Loucy (cell line): ENCODE results near the gene SHROOM3.

Experiments used
- H2AFZ ChIP-seq: fragments of 200-600 bp; sonication (generic); 2 replicates; pipeline ENCODE4 v1.6.0; 2016; ENCODE audit warnings: antibody characterized with exemption, mild to moderate bottlenecking, low read length, moderate library complexity
- H3F3A ChIP-seq: fragments of 200-600 bp; 2 replicates; pipeline ENCODE4 v1.6.0; 2016; ENCODE audit warnings: antibody characterized with exemption, low read depth, mild to moderate bottlenecking
- H3K27me3 ChIP-seq: fragments of 200-600 bp; sonication (generic); 2 replicates; pipeline ENCODE4 v1.6.1; 2014; ENCODE audit warnings: low read length, mild to moderate bottlenecking; ENCODE audit not compliant: insufficient read depth, poor library complexity, severe bottlenecking
- H3K36me3 ChIP-seq: fragments of 200-600 bp; sonication (generic); 2 replicates; pipeline ENCODE4 v1.6.1; 2016; ENCODE audit warnings: low read length; ENCODE audit not compliant: insufficient read depth
- H3K4me1 ChIP-seq: fragments of 200-600 bp; sonication (generic); 2 replicates; pipeline ENCODE4 v1.5.1; 2014; ENCODE audit warnings: low read length, mild to moderate bottlenecking; ENCODE audit not compliant: insufficient read depth, poor library complexity, severe bottlenecking
- H3K4me2 ChIP-seq: fragments of 200-600 bp; sonication (generic); 2 replicates; pipeline ENCODE4 v1.6.0; 2014; ENCODE audit warnings: antibody characterized with exemption, low read length, low read depth, mild to moderate bottlenecking; ENCODE audit not compliant: poor library complexity, severe bottlenecking
- H3K4me3 ChIP-seq: fragments of 200-600 bp; sonication (generic); 2 replicates; pipeline ENCODE4 v1.5.1; 2014; ENCODE audit warnings: low read length, mild to moderate bottlenecking, mixed read lengths; ENCODE audit not compliant: poor library complexity, severe bottlenecking
- H3K79me2 ChIP-seq: fragments of 200-600 bp; sonication (generic); 2 replicates; pipeline ENCODE4 v1.6.1; 2014; ENCODE audit warnings: low read length; ENCODE audit not compliant: insufficient read depth
- H3K9ac ChIP-seq: fragments of 200-600 bp; sonication (generic); 2 replicates; pipeline ENCODE4 v1.6.0; 2014; ENCODE audit warnings: mild to moderate bottlenecking, low read depth, low read length, moderate library complexity; ENCODE audit not compliant: poor library complexity, severe bottlenecking
- H3K9me2 ChIP-seq: fragments of 200-600 bp; sonication (generic); replicated peaks from 2 replicates; pipeline ENCODE4 v1.6.1; 2016; ENCODE audit warnings: low read depth, low read length, mixed read lengths
- H3K9me3 ChIP-seq: fragments of 200-600 bp; sonication (generic); 2 replicates; pipeline ENCODE4 v1.6.1; 2014; ENCODE audit warnings: mild to moderate bottlenecking, antibody characterized with exemption, low read length, low read depth; ENCODE audit not compliant: insufficient read depth
- H4K20me1 ChIP-seq: fragments of 200-600 bp; sonication (generic); 2 replicates; pipeline ENCODE4 v1.6.0; 2014; ENCODE audit warnings: antibody characterized with exemption, low read length, mild to moderate bottlenecking; ENCODE audit not compliant: insufficient read depth, poor library complexity, severe bottlenecking
- CTCF ChIP-seq: fragments of 200-600 bp; sonication (generic); conservative IDR thresholded peaks from 2 replicates; pipeline ENCODE4 v1.5.1; 2014; ENCODE audit warnings: mild to moderate bottlenecking, antibody characterized with exemption, low read length
- EZH2phosphoT487 ChIP-seq: fragments of 200-600 bp; IDR thresholded peaks from 2 replicates; pipeline ENCODE4 v1.6.1; 2018; ENCODE audit warnings: antibody characterized with exemption, mild to moderate bottlenecking, moderate library complexity, borderline replicate concordance

Gene SHROOM3

GRCh38 chr4:76737180-76737579 is 302.2 kb downstream of the SHROOM3 start:
- no peak for TF ChIP-seq CTCF
- TF ChIP-seq EZH2phosphoT487 = no peak
- Histone ChIP-seq H2AFZ (no peak overlapping the region), H3F3A (no peaks in the 10 kb centered on the region), H3K9me3 (no peaks in the 10 kb centered on the region), H3K9ac (no peak overlapping the region), H3K36me3 (no peaks in the 10 kb centered on the region), H4K20me1 (no peaks in the 10 kb centered on the region), H3K27me3 (no peaks in the 10 kb centered on the region), H3K4me1 (peaks cover 24% of the 10 kb centered on the region), H3K79me2 (no peaks in the 10 kb centered on the region), H3K4me2 (no peak overlapping the region), H3K4me3 (no peak overlapping the region), H3K9me2 (no peaks in the 10 kb centered on the region)

GRCh38 chr4:76737771-76738085 is 302.7 kb downstream of the SHROOM3 start:
- Histone ChIP-seq H3K36me3 (no peaks in the 10 kb centered on the region), H3K4me1 (peaks cover 18% of the 10 kb centered on the region), H3K4me2 (no peak overlapping the region), H3K9ac (no peak overlapping the region), H3K9me3 (no peaks in the 10 kb centered on the region), H3K4me3 (no peak overlapping the region), H3K79me2 (no peaks in the 10 kb centered on the region), H4K20me1 (no peaks in the 10 kb centered on the region), H3K27me3 (no peaks in the 10 kb centered on the region), H2AFZ (no peak overlapping the region), H3F3A (no peaks in the 10 kb centered on the region), H3K9me2 (no peaks in the 10 kb centered on the region)
- no peak for TF ChIP-seq CTCF
- no peak for TF ChIP-seq EZH2phosphoT487

GRCh38 chr4:76738086-76738931 is 303.3 kb downstream of the SHROOM3 start:
- H2AFZ ChIP-seq = peak overlapping the region; percentile 49
- H4K20me1 ChIP-seq = no peaks in the 10 kb centered on the region
- no peak overlapping the region for H3K4me2 ChIP-seq
- H3K36me3 ChIP-seq = no peaks in the 10 kb centered on the region
- H3F3A ChIP-seq = no peaks in the 10 kb centered on the region
- no peaks in the 10 kb centered on the region for H3K9me2 ChIP-seq
- H3K4me3 ChIP-seq = no peak overlapping the region
- no peak for TF ChIP-seq CTCF
- TF ChIP-seq EZH2phosphoT487 = no peak
- H3K9me3 ChIP-seq = no peaks in the 10 kb centered on the region
- H3K4me1 ChIP-seq = peaks cover 15% of the 10 kb centered on the region
- no peaks in the 10 kb centered on the region for H3K27me3 ChIP-seq
- no peak overlapping the region for H3K9ac ChIP-seq
- H3K79me2 ChIP-seq = no peaks in the 10 kb centered on the region
